GM19238 (cell line): ENCODE data around the gene DOCK6.
"Not testable (repeated sequence)": the region's sequence is repeated elsewhere in the genome, so short reads cannot be mapped to it uniquely, and the experiment has no call there.

Experiments
- DNase-seq: peaks from one replicate; pipeline ENCODE4 v3.0.0; 2011; ENCODE audit warnings: low spot score; ENCODE audit not compliant: insufficient read length

Gene DOCK6

GRCh38 chr19:11196406-11197287 is 65.7 kb downstream of the DOCK6 start:
- no peak for DNase-seq

GRCh38 chr19:11195681-11196080 is 66.6 kb downstream of the DOCK6 start:
- DNase-seq = no peak

- DNase-seq = peak; percentile 48
Measured at GRCh38 chr19:11194656-11195558, 67.4 kb downstream of the DOCK6 start.

- no peak for DNase-seq
Measured at GRCh38 chr19:11194173-11194572, 68.2 kb downstream of the DOCK6 start.

DNA sequence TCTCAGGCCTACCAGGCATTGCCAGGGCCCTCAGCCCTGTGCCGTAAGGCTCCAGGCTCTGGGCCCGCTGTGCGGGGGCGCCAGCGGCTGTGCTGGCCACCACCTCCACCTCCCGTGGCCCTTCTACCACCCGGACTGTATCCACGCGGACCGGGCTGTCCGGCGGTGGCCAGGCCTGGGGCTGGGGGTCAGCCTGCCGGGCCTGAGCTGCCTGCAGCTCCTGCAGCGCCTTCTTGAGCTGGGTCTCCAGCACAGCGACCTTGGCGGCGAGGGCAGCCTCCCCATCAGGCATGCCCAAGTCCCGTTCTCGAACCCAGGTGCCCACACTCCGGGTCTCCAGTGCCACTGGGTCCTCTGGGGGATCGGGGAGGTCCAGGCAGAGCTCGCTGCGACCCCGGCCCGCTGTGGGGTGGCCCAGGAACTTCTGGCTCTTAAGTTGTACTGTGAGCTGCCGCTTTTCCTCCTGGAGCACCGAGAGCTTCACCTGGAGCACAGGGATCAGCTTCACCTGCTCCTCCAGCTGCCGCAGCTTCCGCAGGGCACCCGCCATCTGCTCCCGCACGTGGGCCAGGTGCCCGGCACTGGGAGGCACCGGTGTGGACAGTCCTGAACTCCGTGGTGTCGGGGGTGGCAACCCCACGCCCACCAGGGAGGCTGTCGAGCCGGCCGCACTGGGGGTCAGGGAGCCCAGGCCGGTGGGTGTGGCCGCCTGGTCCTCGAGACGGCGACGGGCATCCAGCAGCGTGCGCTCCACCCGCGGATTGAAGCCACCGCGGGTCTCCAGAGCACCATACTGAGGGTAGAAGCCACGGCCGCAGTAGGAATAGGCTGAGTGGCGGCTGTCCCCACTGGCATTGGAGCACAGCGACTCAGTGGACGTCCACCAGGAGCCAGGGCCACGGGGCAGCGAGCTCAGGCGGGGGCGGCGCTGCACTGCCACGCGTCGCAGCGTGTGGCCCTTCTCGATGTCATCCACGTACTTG is 69.1 kb downstream of the DOCK6 start:
- DNase-seq = no peak

- no peak for DNase-seq
Measured at GRCh38 chr19:11191934-11192333, 70.4 kb downstream of the DOCK6 start.

GRCh38 chr19:11191273-11191755 is 71.0 kb downstream of the DOCK6 start:
- DNase-seq = peak; percentile 49

- DNase-seq = no peak
Measured at GRCh38 chr19:11190501-11190900, 71.8 kb downstream of the DOCK6 start.

- DNase-seq = no peak
Measured at GRCh38 chr19:11187441-11187840, 74.9 kb downstream of the DOCK6 start.

GRCh38 chr19:11182994-11183393 is 79.3 kb downstream of the DOCK6 start:
- DNase-seq = no peak

GRCh38 chr19:11181488-11181887 is 80.8 kb downstream of the DOCK6 start:
- DNase-seq = no peak

DNA sequence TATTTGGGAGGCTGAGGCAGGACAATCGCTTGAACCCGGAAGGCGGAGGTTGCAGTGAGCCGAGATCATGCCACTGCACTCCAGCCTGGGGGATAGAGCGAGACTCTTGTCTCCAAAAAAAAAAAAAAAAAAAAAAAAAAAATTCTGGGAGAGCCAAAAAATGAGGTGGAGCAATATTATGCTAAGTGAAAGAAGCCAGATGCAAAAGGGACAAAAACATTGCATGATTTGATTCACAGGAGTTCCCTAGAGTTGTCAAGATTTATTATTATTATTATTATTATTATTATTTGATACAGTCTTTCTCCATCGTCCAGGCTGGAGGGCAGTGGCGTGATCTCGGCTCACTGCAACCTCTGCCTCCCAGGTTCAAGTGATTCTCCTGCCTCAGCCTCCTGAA is 81.3 kb downstream of the DOCK6 start:
- not testable (repeated sequence) for DNase-seq

GRCh38 chr19:11180346-11180745 is 82.0 kb downstream of the DOCK6 start:
- DNase-seq = no peak

- DNase-seq = peak; percentile 69
Measured at GRCh38 chr19:11179716-11180297, 82.5 kb downstream of the DOCK6 start.

GRCh38 chr19:11179145-11179465 is 83.2 kb downstream of the DOCK6 start:
- DNase-seq = not testable (repeated sequence)

- no peak for DNase-seq
Measured at GRCh38 chr19:11177592-11177991, 84.7 kb downstream of the DOCK6 start.

- DNase-seq = no peak
Measured at GRCh38 chr19:11176466-11177193, 85.7 kb downstream of the DOCK6 start.

- no peak for DNase-seq
Measured at GRCh38 chr19:11175920-11176319, 86.4 kb downstream of the DOCK6 start.

- DNase-seq = no peak
Measured at GRCh38 chr19:11174336-11174735, 88.0 kb downstream of the DOCK6 start.
